ENCODE data around the gene TMEM109.
"Not testable (repeated sequence)": the region's sequence is repeated elsewhere in the genome, so short reads cannot be mapped to it uniquely, and the experiment has no call there.

Gene TMEM109

GRCh38 chr11:60878245-60879101, 35.5 kb upstream of the TMEM109 start:
- no peak for DNase-seq (ENCODE audit: low read depth)

DNA sequence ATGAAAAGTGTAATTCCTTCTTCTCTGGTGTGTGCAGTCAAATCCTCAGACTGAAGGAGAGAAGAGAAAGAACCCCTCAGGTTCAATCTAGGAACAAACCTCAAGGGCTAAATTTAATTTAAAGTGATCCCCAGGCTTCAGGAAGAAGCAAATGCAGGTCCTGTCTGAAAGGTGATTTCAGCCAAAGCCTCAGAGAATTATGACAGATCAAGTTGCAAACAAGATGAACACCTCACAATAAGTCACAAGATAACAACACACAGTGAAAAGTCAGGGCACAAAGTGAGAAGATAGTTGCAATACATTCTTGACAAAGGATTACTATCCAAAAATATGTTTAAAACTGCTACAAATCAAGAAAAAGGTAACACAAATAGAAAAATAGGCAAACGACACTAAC, 34.9 kb upstream of the TMEM109 start:
- no peak for DNase-seq (ENCODE audit: low read depth)

DNA sequence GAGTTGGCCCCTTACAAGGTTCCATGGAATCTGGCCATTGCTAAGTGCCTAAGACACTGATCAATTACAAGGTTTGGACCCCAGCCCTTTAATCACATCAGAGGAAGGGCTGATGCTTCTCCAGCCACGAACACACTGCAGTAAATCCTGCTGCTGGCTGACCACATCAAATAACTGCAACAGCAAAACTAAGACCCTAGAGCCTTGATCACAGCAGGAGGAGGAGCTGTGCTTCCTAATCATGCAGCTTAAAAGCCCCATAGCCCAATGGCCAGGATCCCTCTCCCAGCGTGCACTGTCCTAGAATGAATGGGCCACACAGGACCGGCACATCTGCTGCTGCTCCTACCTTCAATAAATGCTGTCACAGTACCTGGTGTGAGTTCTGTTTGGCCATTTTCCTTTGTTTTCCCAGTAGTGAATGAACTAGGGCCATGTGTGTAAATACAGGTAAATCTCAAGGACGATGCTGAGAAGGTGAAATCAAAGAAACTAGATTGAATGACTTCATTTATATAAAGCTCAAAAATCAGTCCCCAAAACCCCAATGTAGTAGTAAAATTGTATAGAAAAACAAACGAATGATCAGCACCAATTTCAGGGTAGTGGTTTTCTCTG, 33.9 kb upstream of the TMEM109 start:
- DNase-seq (ENCODE audit: low read depth) = no peak

- no peak for DNase-seq (ENCODE audit: low read depth)
These were observed 33.2 kb upstream of the TMEM109 start for GRCh38 chr11:60880643-60881282.

DNA sequence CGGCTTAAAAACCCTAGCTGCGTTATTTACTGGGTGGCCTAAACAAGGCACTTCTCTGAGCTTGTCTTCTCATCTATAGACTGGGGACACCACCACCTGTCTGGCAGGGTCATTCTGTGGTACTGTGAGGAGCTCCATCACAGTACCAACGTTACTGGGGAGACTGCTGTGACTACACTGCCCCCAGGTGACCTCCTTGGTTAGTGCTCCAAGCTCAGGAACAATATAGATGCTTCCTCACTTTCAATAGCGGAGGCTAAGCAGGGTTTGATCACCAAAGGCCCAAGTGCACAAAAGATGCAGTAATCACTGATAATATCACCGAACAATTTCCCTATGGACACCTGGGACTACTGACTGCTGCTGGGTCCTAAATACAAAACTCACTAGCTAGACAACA, 26.4 kb upstream of the TMEM109 start:
- DNase-seq (ENCODE audit: low read depth) = no peak

DNA sequence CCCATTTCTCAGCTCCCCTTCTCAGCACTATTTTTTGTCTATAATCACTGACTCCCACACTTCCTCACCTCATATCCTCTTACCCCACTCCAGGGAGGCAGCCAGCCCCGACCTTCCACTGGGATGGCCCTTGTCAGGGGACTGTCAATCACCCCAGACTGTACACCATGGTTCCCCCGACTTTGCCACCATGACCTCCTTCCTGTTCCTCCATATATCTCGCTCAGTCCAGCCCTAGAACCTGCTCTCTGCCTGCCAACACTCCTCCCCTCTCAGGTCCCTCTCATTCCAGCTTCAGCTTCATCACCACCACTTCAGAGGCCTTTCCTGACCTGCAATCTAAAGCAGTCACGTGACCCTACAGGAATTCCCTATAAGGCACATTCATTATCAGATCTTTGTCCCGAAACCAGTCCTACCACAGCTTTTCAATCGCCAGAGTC, 24.1 kb upstream of the TMEM109 start:
- DNase-seq (ENCODE audit: low read depth) = no peak

DNA sequence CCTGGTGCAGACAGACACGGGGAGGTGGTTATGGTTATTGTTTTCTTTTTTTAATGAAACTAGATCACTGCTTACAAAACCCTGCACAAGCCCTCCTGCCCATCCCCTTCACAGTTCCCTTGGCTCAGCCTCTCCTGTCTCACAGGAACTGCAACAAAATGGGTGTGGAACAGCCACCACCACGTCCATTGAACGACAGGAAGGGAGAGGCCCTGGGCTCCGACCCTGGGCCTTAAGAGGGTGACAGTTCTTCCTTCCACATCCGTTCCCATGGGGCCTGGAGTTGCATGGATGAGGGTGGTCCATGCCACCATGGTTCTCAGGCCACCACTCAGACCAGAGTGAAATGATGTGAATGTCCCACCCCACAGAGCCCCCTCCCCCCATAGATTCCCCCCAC, 23.3 kb upstream of the TMEM109 start:
- DNase-seq (ENCODE audit: low read depth) = no peak

- no peak for DNase-seq (ENCODE audit: low read depth)
These were observed 22.7 kb upstream of the TMEM109 start for GRCh38 chr11:60891103-60891741.

DNA sequence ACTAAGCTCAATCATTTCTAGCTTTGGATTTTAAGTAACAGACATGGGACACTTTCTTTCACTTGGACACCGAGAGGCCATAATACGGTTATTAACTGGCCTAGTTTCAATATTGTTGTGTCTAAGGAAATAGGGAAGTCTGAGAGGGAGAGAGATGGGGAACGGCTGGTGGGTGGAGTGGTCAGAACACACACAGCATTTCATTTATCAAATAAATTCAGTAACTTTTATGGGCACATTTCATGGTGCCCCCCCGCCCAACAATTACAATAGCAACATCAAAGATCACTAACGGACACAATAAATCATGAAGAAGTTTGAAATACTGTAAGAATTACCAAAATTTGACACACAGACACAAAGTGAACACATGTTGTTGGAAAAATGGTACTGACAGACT, 18.3 kb upstream of the TMEM109 start:
- no peak for DNase-seq (ENCODE audit: low read depth)

DNA sequence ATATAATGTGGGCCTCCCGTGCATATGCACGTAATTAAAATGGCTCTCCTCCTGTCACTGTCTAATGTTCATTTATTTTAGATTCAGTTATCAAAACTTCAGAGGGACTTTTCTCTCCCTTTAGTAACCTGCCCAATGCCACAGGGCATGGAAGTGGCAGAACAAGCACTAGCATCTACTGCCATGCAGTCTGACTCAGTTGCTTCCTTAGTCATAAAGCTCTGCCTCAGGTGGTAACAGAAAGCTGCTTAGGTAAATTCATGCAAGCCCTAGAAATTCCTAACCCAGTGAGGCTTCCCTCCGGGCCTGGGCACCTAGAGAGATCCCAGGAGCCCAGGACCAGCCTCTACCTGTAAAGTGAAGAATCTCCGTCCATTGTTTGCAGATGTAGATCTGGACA, 16.5 kb upstream of the TMEM109 start:
- no peak for DNase-seq (ENCODE audit: low read depth)

DNA sequence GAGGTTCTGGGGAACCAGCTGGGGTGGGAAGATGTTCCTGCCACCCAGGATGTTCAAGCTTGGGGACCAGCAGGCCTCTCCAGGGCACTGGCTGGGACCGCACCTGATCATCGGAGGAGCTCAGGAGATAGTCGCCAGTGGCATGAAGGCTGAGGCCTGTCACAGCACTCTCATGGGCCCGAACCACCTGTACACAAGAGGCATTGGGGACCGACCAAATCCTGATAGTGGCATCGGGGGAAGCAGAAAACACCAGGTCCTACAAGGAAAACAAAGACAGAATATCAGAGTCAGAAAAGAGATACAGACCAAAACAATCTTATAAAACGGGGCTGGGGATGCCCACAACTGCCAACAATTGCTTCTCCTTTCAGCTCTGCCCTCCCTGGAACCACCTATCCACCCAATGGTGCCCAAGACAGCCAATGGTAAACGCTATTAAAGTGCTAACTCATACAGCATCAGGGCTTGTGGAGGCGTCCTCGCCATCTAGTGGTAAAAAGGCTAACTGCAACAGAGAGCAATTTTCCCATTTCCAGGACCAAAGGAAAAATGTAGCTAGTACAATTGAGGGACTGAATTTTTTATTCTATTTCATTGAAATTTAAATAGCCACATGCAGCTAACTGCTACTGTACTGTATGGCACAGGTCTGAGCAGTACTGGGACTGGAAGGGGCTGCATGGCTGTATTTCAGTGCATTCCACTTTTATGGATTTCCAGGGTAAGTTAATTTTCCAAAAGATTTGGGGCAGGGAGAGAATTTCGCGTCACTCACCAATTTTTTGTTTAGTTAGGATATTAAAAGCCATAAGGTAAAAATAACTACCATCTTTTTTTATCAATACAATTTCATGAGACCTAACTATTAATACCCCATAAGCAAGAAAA, 14.7 kb upstream of the TMEM109 start:
- peak; percentile 53 for DNase-seq (ENCODE audit: low read depth)

DNA sequence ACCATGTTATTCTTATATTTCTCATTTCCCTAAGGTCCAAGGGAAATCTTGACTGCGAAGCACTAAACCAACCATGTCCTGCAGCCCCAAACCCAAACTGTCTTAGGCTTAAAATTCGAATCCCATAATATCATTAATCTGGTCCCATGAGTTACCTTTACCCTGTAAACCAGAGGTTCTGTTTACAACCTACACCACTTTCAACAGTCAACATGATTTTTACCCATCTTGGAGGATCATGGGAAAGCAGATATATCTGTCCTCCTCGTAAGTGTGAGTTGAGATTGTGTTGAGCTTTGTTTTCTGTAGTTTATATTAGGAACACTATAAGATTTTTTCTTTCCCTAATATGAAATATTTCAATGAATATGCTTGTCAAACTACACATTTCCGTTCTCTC, 14.0 kb upstream of the TMEM109 start:
- no peak for DNase-seq (ENCODE audit: low read depth)

DNA sequence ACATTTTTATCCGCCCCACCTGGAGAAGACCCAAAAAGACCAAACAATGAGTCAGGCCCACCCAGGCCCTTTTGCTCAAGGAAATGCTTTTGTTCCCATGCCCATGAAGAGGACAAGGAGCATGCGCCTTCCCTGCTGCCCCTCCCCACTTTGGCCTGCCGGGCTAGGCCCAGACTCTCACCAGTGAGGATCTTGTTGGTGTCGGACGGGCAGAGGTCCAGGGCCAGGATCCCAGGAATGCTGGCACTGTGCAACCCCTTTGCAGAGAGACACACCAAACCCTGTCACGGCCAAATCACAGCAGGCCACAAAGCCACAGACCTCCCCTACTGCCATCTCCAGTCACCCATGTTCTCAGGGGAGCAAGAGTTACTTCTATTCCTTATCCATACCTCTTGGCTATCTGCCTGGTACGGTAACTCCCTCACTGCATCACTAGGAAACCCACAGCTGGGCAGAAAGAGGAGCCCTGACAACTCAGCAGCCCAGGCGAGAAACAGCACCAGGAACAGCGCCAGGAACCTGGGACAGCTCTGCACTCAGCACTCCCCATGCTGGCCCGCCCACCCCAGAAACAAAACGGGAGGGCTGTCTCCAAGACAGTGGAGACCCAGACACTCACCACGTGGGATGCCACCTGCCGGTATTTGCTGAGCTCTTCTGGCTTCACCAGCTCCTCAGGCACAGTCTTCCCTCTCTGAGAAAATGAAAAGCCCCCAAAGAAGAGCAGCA, 13.1 kb upstream of the TMEM109 start:
- no peak for DNase-seq (ENCODE audit: low read depth)

GRCh38 chr11:60902625-60903024, 11.3 kb upstream of the TMEM109 start:
- no peak for DNase-seq (ENCODE audit: low read depth)

DNA sequence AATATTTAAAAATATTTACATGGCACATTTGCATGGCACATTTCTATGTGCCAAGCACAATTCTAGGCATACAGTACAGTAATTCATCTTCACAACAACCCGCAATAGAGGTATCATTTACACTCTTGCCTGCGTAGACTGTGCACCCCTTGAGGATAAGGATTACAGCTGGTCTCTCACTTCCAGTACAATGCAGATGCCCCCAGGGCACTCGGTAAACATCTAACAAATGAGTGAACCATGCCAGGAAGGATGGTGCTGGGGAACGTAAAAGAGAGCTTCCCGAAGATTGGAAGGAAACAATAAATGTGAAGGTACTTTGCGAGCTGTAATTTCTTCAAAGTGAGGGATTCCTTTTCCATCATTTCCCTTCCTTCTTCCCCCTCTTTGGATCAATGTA, 8.9 kb upstream of the TMEM109 start:
- no peak for DNase-seq (ENCODE audit: low read depth)

DNA sequence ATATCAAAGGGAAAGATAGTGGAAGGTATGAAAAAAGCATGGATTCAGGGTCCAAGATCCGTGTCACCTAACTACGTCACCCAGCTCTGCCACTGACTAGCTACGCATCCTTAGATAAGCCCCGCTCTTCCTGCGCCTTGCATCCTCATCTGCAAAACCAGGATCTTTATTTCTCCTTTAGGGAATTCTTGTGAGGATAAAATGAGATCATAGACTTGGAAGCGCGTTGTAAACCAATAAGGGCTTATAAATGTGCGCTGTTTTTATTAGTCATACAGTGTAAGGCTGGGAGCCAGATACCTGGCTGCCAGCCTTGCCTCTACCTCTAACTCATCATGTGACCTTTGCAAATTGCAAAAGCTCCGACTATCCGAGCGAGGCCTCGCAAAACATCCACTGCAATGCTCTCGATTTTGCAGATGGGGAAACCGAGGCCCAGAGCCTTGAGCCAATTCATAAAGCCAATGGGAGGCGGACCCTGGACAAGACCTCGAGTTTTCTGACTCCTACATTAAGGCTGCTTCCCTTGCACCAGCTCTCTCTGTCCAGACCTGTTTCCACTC, 8.3 kb upstream of the TMEM109 start:
- DNase-seq (ENCODE audit: low read depth) = peak; percentile 36

- peak; percentile 93 for DNase-seq (ENCODE audit: low read depth)
These were observed 7.6 kb upstream of the TMEM109 start, which contains the start of gene PRPF19 for GRCh38 chr11:60906132-60906972. TSS of gene PRPF19 (minus strand) at chr11:60906585. CDS start at chr11:60906382, 203 bp downstream.

DNA sequence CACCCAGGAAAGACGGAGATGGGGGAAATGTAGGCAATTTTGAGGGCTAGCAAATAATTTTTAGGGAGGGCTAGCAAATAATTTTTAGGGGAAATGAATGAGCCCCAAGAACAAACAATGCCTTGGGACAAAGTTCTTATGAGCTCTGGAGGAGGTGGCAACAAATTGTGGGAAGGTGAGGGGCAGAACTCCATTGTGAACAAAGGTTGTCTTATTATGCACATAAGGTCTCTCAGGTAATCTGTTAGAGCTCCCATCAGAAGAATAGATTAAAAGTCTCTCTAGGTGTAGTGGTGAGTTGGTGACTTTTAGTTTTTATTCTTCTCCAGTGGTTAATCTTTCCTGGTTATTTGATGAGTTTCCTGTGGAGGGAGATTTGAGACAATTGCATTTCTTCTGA, 5.2 kb upstream of the TMEM109 start:
- no peak for DNase-seq (ENCODE audit: low read depth)

DNA sequence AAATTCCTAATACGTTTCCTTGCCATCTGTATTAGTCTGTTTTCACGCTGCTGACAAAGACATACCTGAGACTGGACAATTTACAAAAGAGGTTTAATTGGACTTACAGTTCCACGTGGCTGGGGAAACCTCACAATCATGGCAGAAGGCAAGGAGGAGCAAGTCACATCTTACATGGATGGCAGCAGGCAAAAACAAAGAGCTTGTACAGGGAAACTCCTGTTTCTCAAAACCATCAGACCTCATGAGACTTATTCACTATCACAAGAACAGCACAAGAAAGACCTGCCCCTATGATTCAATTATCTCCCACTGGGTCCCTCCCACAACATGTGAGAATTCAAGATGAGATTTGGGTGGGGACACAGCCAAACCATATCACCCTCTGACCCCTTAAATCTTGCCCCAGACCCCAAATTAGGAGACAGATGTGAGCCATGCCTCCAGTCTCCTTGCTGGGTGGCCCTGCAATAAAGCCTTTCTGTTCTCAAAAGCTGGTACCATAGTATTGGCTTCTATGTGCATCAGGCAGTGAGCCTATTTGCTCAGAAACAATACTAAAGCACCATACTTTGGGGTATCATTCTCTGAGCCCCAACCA, 4.2 kb upstream of the TMEM109 start:
- not testable (repeated sequence) for DNase-seq (ENCODE audit: low read depth)
